ENCODE measurements around the gene IFI35.

The IFI35 gene

DNA sequence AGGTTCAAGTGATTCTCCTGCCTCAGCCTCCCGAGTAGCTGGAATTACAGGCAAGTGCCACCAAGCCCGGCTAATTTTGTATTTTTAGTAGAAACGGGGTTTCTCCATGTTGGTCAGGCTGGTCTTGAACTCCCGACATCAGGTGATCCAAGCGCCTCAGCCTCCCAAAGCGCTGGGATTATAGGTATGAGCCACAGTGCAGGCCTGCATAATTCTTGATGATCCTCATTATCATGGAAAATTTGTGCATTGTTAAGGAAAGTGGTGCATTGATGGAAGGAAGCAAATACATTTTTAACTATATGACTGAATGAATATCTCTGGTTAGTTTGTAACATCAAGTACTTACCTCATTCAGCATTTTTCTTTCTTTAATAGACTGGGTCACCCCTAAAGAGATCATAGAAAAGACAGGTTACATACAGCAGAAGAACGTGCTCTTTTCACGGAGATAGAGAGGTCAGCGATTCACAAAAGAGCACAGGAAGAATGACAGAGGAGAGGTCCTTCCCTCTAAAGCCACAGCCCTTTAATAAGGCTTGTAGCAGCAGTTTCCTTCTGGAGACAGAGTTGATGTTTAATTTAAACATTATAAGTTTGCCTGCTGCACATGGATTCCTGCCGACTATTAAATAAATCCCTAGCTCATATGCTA, 56.5 kb downstream of the IFI35 start:
- no peak for DNase-seq (ENCODE audit: low read depth, low spot score)
